ENCODE data around the gene LRRC36.
"Not testable (repeated sequence)": the region's sequence is repeated elsewhere in the genome, so short reads cannot be mapped to it uniquely, and the experiment has no call there.

Gene LRRC36

DNA sequence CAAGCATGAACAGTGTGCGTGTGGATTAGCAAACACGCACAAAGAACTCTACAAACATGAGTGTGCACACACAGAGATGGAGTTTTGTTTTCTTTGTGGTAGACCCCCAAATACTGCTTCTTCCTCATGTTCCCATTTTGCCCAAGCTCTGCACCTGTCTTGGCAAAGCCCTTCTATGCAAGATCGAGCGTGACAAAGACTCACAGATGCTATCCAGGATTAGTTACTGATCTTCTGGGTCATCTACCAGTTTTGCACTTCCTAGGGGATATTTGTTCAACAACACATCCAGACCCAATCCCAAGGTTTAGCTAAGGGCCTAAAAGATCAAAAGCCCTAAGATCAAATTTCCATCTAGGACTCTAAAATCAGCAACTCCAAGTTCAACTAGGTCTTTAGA lies 16.0 kb downstream of the LRRC36 start:
- DNase-seq (ENCODE audit: low read depth in 2 of 2): no peak

DNA sequence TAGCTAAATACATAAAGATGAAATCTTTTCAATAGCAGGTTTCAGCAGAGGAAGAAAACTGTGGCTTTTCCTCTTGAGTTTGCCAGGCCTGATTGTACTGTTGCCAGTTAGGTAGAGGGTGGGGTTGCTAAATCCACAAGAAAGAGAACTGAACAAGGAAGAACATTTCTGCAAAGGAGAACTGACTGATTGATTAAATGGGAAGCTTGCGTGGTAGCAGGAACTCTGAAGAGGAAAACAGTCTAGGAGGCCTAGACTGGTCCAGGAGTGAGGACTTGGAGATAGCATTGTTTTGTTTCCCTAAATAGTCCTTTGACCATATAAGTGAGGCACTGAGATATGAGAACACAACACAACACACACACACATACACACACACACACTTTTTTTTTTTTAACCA lies 18.8 kb downstream of the LRRC36 start:
- DNase-seq (ENCODE audit: low read depth in 2 of 2): no peak

DNA sequence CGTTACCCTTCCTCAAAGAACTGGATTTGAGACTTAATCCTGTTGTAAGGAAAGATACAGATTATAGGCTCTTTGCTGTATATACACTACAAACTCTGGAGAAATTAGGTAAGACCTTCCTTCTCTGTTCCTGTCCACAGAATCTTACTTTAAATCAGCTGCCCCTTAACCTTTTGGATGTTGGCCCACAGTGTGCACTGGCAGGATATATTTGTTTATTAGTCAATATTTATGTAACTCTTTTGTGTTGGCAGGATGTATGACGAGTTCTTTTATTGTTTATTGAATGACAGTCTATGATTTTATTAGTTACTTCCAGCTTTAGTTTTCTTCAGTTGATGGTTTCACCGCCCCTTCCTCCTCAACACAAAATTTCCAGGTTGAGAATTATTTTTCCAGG lies 19.7 kb downstream of the LRRC36 start:
- DNase-seq (ENCODE audit: low read depth in 2 of 2): no peak

DNA sequence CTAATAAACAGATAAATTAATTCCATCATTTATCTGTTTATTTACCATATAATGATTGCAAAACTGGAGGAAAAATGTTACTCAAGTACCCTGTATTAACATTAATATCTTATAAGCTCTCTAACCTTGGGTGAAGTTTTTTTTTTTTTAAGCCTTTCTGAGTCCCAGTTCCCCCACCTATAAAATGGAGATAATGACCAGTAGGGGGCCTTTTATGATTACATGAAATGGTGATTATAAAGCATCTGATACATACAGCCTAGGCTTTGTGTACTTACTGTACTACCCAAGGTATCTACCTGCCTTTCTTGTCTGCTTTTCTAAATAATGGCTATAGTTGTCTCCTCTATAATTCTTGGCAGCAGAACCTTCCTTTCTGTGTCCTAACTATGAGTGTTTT lies 22.6 kb downstream of the LRRC36 start:
- DNase-seq (ENCODE audit: low read depth in 2 of 2): no peak

DNA sequence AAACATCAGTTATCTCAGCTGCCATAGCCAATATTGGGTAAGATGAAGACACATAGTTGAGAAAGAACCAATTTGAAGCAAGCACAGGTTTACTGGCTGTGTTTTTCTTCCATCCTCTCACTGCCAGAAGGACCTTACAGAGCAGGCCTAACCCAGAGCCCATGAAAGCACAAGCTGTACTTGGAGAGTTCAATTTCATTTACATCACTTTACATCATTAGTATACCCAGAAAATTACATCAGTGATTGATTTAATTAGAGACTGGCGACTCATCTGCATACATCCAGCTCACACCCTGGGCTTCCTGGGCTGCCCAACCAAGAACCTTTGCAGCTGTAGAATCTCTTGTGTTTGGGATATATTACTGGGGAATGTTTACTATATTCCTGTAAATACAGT lies 23.7 kb downstream of the LRRC36 start:
- DNase-seq (ENCODE audit: low read depth in 2 of 2): no peak

DNA sequence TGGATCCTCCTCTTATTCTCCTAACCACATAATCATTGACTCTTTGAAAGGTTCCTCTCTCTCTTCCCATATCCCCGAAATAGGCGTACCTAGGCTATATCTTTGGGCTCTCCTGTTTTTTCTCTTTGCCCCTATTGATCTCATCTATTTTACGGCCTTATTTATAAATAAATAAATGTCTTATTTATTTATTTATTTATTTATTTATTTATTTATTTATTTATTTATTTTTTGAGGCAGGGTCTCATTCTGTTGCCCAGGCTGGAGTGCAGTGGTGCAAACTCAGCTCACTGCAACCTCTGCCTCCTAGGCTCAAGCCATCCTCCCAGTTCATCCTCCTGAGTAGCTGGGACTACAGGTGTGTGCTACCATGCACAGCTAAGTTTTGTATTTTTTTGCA lies 25.8 kb downstream of the LRRC36 start:
- not testable (repeated sequence) for DNase-seq (ENCODE audit: low read depth in 2 of 2)

DNA sequence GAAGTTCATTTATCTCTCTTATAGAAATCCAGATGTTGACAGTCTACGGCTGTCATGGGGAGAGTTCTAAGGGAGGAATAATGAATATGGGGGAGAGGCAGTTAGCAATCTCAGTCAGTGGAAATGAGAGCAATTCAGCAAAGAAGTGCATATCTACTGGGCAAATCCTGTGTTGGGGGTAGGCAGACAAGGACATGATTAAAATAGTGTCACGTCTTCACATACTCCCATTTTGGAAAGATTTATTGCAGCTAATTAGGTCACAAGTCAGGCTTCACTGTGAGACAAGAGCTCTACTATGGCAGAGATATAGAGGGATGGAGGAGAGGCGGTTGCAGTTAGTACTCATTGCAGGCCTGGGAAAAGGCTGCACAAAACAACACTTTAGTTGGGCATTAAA lies 29.8 kb downstream of the LRRC36 start:
- no peak for DNase-seq (ENCODE audit: low read depth in 2 of 2)

DNA sequence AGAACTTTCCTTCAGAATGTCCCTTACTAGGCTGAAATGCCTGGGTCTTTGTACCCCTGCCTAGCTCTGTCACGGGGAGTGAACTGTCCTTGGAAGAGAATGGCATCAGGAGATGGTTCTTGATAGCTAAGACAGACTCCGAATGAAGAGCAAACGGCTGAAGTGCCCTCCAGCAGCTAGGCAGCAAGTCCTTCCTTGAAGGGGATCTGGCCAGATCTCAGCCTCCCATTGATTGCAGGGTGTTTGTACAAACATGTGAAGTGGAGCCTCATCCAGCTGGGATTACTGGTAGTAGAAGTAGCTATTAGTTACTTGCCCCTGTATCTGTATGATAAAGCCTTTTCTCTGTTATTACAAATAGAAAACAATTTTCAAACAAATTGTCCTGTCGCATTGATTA lies 30.9 kb downstream of the LRRC36 start:
- DNase-seq (ENCODE audit: low read depth in 2 of 2): no peak

DNA sequence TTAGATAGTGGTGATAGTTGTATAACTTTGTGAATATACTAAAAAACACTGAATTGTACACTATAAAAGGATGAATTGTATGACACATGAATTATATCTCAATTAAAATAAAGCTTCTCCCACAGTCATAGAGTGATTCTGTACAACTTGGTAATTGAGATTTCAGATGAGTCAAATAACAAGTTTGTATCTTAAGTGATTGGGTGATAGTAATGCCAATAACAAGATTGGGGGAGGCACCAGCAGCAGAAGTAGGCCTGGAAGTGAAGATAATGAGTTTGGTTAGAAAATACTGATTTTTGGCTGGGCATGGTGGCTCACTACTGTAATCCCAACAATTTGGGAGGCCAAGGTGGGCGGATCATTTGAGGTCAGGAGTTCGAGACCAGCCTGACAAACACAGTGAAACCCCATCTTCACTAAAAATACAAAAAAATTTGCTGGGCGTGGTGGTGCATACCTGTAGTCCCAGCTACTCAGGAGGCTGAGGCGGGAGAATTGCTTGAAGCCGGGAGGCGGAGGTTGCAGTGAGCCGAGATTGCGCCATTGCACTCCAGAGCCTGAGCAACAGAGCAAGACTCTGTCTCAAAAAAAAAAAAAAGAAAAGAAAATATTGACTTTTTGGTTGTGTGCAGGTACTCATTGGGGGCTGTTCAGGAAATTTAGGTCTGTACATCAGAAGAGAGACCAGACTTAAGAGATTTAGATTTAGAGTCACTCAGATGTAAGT lies 33.1 kb downstream of the LRRC36 start:
- not testable (repeated sequence) for DNase-seq (ENCODE audit: low read depth in 2 of 2)

DNA sequence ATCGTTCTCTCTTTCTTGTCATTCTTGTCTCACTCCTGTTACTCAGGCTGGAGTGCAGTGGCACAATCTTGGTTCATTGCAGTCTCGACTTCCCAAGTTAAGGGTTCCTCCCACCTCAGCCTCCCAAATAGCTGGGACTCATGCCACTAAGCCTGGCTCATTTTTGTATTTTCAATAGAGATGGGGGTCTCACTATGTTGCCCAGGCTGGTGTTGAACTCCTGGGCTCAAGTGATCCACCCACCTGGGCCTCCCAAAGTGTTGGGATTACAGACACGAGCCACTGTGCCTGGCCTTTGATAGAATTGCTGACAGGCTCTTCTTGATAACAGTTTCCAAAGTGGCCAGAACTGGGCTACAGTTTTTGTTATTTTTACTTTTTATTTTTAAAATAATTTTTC lies 34.4 kb downstream of the LRRC36 start:
- no peak for DNase-seq (ENCODE audit: low read depth in 2 of 2)

DNA sequence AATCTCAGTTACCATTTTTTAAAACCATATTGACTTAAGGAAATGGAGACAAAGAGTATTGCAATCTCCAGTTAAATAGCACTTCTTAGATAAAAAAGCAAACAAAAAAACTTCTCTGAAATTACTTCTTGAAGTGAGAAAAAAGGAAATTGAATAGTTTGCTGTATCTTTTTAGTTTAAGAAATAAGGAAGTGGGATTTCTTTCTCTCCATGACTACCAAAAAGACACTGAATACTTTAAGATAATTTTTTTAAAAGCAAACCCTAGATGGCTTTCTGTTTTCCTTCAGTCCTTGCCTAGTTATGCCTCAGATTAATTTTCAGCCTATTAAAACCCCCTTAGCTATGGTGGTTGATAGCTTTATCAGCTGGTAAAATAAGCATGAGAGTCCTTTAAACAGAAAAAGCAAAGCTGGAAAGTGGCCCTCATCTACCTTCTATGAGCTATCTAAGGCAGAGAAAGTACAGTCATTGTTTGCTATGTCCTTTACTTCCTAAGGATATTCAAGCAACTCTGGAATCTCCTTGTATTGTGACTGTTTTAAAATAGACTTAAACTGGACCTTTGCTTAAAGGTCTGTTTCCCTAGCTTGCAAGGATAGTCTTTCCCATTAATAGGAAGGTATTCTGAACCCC lies 38.1 kb downstream of the LRRC36 start:
- DNase-seq (ENCODE audit: low read depth in 2 of 2): no peak

DNA sequence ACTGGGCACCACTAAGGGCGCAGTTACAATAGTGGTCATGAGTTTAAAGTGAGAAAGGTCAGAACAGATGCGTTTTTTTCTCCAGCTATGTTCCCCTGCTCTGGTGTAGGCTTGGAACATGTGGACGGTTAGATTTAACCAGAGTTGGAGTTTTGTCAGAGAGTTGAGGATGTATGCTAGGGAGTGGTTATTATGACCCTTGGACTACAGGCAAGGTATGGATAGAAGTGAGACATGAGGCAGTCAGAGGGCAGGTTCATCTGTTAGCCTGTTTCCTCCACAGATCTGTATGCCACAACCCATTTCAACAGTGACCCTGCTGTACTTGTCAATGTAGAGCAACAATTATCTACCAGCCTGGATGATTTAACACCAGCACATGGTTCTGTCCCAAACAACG lies 44.0 kb downstream of the LRRC36 start:
- DNase-seq (ENCODE audit: low read depth in 2 of 2): no peak

DNA sequence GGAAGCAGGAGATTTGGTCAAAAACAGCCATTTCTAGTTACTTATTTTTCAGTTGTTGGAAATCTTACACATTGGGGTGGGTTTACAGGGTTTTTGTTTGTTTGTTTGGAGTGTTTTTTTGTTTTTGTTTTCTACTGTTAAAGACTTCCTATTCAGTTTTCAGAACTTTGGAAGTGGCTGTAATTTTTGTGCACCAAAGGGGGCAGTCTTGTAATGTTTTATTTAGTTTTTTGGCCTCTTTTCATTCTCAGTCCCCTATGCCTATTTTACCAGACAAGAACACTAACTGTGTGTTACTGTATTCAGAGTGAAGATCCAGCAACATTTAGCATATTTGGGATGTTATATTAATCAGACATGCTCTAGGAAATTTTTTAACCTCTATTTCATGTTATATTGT lies 46.0 kb downstream of the LRRC36 start:
- DNase-seq (ENCODE audit: low read depth in 2 of 2): no peak

DNA sequence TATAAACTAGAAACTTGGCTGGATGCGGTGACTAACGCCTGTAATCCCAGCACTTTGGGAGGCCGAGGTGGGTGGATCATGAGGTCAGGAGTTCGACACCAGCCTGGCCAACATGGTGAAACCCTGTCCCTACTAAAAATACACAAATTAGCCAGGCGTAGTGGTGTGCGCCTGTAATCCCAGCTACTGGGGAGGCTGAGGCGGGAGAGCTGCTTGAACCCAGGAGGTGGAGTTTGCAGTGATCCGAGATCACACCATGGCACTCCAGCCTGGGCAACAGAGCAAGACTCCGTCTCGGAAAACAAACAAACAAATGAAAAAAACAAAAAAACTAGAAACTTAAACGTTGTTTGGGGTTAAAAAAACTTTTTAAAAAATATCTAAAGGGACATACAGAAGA lies 49.4 kb downstream of the LRRC36 start:
- DNase-seq (ENCODE audit: low read depth in 2 of 2): not testable (repeated sequence)

DNA sequence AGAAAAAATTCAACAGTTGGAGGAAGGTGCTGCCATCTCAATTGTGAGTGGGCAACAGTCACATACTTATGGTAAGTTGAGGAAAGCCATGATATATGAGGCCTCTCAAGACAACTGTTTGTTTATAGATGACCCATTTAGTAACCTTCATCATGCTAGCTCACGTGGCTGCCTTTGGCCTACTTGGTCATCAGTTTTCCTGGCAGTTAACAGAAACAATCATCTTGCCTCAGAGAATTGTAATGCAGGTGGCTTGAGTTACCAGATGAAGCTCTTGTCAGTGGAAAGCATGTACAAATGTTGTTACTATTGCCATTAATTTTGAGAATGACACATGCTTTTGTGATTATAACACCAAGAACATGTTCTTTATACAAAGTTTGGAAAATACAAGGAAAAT lies 52.0 kb downstream of the LRRC36 start:
- no peak for DNase-seq (ENCODE audit: low read depth in 2 of 2)

DNA sequence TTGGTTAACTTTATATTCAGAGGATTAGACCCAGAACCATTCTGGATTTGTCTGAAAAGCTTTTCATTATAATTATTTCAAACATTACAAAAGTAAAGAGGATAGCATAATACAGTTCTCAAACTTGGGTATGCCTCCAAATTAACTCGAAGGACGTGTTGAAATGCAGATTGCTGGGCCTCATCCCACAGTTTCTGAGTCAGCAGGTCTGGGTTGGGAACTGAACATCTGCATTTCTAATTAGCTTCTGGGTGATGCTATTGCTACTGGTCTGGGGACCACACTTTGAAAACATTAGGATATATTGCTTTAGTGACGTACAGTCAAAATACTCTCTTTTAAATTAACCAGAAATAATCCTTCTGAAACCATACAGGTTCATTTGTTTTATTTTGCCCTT lies 56.7 kb downstream of the LRRC36 start:
- DNase-seq (ENCODE audit: low read depth in 2 of 2): no peak

DNA sequence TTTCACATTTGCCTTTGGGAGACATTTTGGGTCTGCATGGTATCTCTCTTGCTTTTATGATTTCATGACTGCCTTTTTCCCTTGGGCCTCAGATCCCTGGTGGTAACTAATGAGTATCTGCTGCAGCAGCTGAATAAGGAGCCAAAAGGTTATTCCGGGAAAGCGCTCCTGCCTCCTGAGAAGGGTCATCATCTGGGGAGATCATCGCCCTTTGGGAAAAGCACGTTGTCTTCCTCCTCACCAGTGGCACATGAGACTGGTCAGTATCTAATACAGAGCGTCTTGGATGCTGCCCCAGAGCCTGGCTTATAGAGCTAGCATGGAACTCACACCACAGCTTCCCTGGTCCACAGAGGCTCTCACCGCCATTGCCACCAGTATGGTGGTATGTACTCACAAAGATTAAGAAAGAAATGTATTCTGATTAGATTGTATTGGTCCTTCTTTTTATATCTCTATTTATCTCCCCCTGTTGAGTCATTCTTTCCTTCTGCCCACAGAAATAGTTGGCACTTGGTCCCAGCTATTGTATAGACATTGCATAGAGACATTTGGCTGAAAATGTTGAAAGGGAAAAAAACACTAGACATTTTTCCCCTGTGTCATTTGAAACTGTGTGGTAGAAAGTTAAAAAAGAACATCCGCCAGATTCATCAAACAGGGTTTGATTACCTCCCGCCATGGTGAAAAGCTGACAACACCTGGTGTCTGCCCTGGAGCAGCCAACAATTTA lies 58.3 kb downstream of the LRRC36 start:
- DNase-seq (ENCODE audit: low read depth in 2 of 2): no peak

DNA sequence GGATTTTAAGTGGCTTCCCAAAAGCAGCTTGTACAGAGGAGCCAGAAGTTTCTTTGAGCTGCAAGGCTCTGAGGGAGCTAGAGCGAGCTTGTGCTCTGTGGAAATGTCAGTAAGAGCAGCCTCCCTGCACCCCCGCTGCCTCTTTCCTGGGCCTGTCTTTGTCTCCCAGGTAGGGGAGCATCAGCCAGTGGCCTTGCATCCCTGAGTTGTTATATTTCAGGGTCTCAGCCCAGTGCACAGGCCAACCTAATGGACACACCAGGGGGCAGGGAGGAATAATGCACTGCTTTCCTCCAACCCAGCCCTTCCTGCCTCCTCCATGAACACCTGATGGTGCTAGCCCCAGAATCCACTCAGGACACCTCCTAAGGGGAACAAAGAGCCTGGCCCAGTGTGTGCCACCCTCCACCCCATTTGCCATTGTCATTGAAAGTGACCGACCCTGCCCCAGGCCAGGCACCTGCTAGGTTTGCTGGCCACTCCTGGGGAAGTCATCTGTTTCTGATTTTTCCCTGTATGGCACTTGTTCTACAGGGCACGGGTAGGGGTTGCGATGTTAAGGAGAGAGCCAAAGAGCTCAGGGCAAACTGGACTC lies 60.3 kb downstream of the LRRC36 start:
- DNase-seq (ENCODE audit: low read depth in 2 of 2): no peak

DNA sequence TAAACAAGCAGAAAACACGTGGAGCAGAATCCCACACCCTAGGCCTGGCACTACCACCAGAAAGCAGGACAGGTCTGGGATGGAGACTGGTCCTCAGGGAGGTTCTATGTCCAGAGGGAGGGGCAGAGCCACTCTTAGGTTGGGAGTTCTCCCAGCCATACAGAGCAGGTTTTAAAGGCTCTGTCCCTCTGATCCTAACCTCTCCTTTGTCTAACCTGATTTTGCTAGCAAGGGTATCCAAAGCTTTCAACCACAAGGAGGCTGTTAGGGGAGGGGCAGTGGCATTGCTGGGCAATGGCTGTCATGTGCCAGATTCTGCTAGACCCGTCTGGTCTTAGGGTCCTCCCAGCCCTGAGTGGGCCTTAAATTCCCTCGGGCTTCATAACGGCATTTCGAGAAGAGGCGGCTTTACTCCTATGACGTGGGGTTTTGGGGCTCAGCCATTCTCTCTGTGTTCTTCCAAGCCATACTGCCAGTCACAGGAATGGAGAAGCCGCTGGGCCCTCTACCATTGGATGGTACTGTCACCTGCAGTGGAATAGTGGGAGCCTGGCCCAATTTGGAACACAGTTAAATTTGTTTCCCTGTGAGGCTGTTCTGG lies 61.0 kb downstream of the LRRC36 start:
- no peak for DNase-seq (ENCODE audit: low read depth in 2 of 2)

DNA sequence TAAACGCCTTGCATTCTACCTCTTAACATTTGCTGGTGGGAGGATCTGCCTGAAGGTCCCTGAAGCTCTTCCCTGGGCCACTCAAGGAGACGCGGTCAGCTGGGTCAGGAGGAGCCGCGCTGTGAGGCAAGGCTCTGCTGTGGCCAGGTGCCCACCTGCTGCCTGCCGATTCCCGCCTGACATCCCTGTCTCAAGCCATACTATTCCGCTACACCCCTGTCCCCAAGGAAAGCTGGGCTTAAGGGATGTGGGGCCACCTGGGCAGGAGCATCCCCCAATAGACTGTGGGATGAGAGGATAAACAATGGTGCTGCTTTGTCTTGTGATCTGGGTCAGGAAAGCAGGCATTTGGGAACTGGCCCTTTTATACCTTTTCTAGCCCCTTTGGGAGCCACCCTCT lies 61.6 kb downstream of the LRRC36 start:
- DNase-seq (ENCODE audit: low read depth in 2 of 2): no peak

DNA sequence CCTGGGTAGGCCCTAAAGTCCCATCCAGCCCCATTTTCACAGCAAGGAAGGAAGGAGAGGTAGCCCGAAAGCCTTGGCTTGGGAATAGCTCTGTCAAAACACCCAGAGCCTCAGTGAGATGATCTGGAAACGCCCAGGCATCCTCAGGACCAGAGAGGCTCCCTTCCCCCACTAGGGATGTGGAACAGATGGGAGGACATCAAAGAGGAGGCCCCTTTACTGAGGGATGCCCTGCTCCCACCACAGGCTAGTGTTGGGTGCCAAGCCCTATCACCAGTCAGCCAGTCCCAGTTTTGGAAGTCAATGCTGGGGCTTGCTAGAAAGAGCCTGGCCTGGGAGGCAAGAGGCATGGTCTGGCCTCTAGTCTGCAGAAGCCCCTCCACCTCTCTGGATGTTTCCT lies 62.0 kb downstream of the LRRC36 start:
- DNase-seq (ENCODE audit: low read depth in 2 of 2): no peak

Data from stimulated activated CD8-positive, alpha-beta memory T cell treated with anti-CD3 and anti-CD28 coated beads, Interleukin-15, amount 100 ng/mL, for 48 hours (primary cell).